RWPE1 (cell line): ENCODE measurements around the gene MED15.

Source experiments
- CTCF ChIA-PET: fragments of 350-600 bp; sonication (Branson Sonifier 250); formaldehyde crosslinking; extraction: SDS; loops from one replicate; lab custom pipeline; 2021; lab: Yijun Ruan, JAX
- POLR2A ChIA-PET: fragments of 400-600 bp; formaldehyde crosslinking; extraction: SDS; loops from one replicate; lab custom pipeline; 2020; ENCODE audit warnings: antibody characterized with exemption; ENCODE audit not compliant: low non-redundant PET; lab: Yijun Ruan, JAX
- DNase-seq: peaks from one replicate; pipeline ENCODE4 v3.0.0; 2012; ENCODE audit warnings: low spot score
- H3K27ac ChIP-seq: fragments of 450-650 bp; 2 replicates; pipeline ENCODE4 v1.5.1; 2017
- CTCF ChIP-seq: fragments of 450-650 bp; conservative IDR thresholded peaks from 2 replicates; pipeline ENCODE4 v1.5.1; 2017; ENCODE audit warnings: low read depth, mild to moderate bottlenecking

The MED15 gene

GRCh38 chr22:20610757-20611156 is 103.3 kb downstream of the MED15 start:
- DNase-seq = no peak
- no peak overlapping the region for H3K27ac ChIP-seq
- ChIA-PET CTCF (interaction anchor here (0.6 kb wide), 1 partner anchor 298 kb away, joined by 3 read pairs; no protein-coding TSS in a partner anchor), POLR2A (no interaction called here)
- no peak for TF ChIP-seq CTCF

GRCh38 chr22:20611418-20611817 is 104.0 kb downstream of the MED15 start:
- DNase-seq = no peak
- TF ChIP-seq CTCF = no peak
- POLR2A ChIA-PET = no interaction called here
- CTCF ChIA-PET = no interaction called here
- H3K27ac ChIP-seq = no peak overlapping the region

GRCh38 chr22:20613301-20613700 is 105.9 kb downstream of the MED15 start:
- ChIA-PET CTCF (no interaction called here), POLR2A (no interaction called here)
- H3K27ac ChIP-seq = no peak overlapping the region
- TF ChIP-seq CTCF = no peak
- no peak for DNase-seq

- no peak for TF ChIP-seq CTCF
- CTCF ChIA-PET = interaction anchor here (0.7 kb wide), 1 partner anchor 25 kb away, joined by 3 read pairs; no protein-coding TSS in a partner anchor
Measured at GRCh38 chr22:20615021-20615420, 107.6 kb downstream of the MED15 start.

GRCh38 chr22:20615533-20616450 is 108.4 kb downstream of the MED15 start:
- no peak for TF ChIP-seq CTCF
- DNase-seq = no peak
- ChIA-PET CTCF (interaction anchor here (0.7 kb wide), 1 partner anchor 25 kb away, joined by 3 read pairs; no protein-coding TSS in a partner anchor), POLR2A (no interaction called here)
- no peak overlapping the region for H3K27ac ChIP-seq

More at GRCh38 chr22:20615021-20615420, 107.6 kb downstream of the MED15 start:
- no peak overlapping the region for H3K27ac ChIP-seq
- no peak for DNase-seq
- POLR2A ChIA-PET = no interaction called here

GRCh38 chr22:20616451-20617043 is 109.1 kb downstream of the MED15 start:
- H3K27ac ChIP-seq = no peak overlapping the region
- CTCF ChIA-PET = no interaction called here
- TF ChIP-seq CTCF = no peak
- POLR2A ChIA-PET = no interaction called here
- DNase-seq = no peak
